NOMO-1 (cell line): ENCODE data around the gene NELL1.

Experiments used
- DNase-seq, 2 experiments: peaks; one replicate each; lab custom pipeline; 2025; ENCODE audit not compliant: unreplicated experiment in 2 of 2; lab: John Stamatoyannopoulos, UW

The NELL1 gene

GRCh38 chr11:20864628-20865027 is 195.2 kb downstream of the NELL1 start:
- no peak for DNase-seq

- no peak for DNase-seq
Measured at GRCh38 chr11:20865161-20865560, 195.8 kb downstream of the NELL1 start.

- DNase-seq, result no peak
Measured at GRCh38 chr11:20869123-20869522, 199.7 kb downstream of the NELL1 start.

- no peak for DNase-seq
Measured at GRCh38 chr11:20873054-20873453, 203.7 kb downstream of the NELL1 start.

GRCh38 chr11:20874358-20874757 is 205.0 kb downstream of the NELL1 start:
- DNase-seq, result no peak

GRCh38 chr11:20875889-20876288 is 206.5 kb downstream of the NELL1 start:
- DNase-seq, result no peak

GRCh38 chr11:20876738-20877137 is 207.4 kb downstream of the NELL1 start:
- DNase-seq, result no peak

GRCh38 chr11:20880094-20880493 is 210.7 kb downstream of the NELL1 start:
- DNase-seq, result no peak

GRCh38 chr11:20881328-20882079 is 212.1 kb downstream of the NELL1 start:
- no peak for DNase-seq

GRCh38 chr11:20887137-20887536 is 217.8 kb downstream of the NELL1 start:
- no peak for DNase-seq

GRCh38 chr11:20894296-20894695 is 224.9 kb downstream of the NELL1 start:
- DNase-seq, result no peak

- no peak for DNase-seq
Measured at GRCh38 chr11:20909995-20910726, 240.8 kb downstream of the NELL1 start.

- no peak for DNase-seq
Measured at GRCh38 chr11:20910733-20911132, 241.3 kb downstream of the NELL1 start.

GRCh38 chr11:20912065-20912821 is 242.9 kb downstream of the NELL1 start:
- DNase-seq, result no peak

- no peak for DNase-seq
Measured at GRCh38 chr11:20912922-20913512, 243.6 kb downstream of the NELL1 start.

GRCh38 chr11:20917306-20917705 is 247.9 kb downstream of the NELL1 start:
- DNase-seq, result no peak

GRCh38 chr11:20926799-20927540 is 257.6 kb downstream of the NELL1 start:
- no peak for DNase-seq

GRCh38 chr11:20931029-20931428 is 261.6 kb downstream of the NELL1 start:
- no peak for DNase-seq

GRCh38 chr11:20933086-20933485 is 263.7 kb downstream of the NELL1 start:
- DNase-seq, result no peak

- DNase-seq, result no peak
Measured at GRCh38 chr11:20933958-20934357, 264.6 kb downstream of the NELL1 start.
